Aorta (tissue), 5 donors: ENCODE results near the gene TMEM123. TPM values are rescaled to one million over a fixed set of nuclear protein-coding genes. Genes with fewer than 3 reads are reported as not detected.

Experiments
- ATAC-seq: fragments of 200-7000 bp; cut with Tn5 transposase; one replicate; pipeline ENCODE4 v1.9.1; 2022; ENCODE audit warnings: moderate library complexity; ENCODE audit not compliant: low FRiP score
- DNase-seq, 2 donors: peaks; one replicate each; pipeline ENCODE4 v3.0.0-alpha.2; 2020
- H3K27ac ChIP-seq, 2 donors: one replicate each; pipeline ENCODE4 v1.5.1; 2013; ENCODE audit warnings: low read length in 2 of 2, mild to moderate bottlenecking in 2 of 2, moderate library complexity in 2 of 2, control low read depth in 1 of 2, inconsistent platforms in 1 of 2, low read depth in 1 of 2
- H3K27me3 ChIP-seq, 2 donors: one replicate each; pipeline ENCODE4 v1.6.1; 2013; ENCODE audit warnings: control low read depth in 1 of 2, low read length in 1 of 2, mild to moderate bottlenecking in 1 of 2, moderate library complexity in 1 of 2; ENCODE audit not compliant: insufficient read depth in 2 of 2, control insufficient read depth in 1 of 2
- H3K36me3 ChIP-seq, 2 donors: one replicate each; pipeline ENCODE4 v1.6.1; 2013; ENCODE audit warnings: control low read depth in 1 of 2, low read length in 1 of 2, mild to moderate bottlenecking in 1 of 2; ENCODE audit not compliant: insufficient read depth in 2 of 2, control insufficient read depth in 1 of 2
- H3K4me1 ChIP-seq, 2 donors: one replicate each; pipeline ENCODE4 v1.6.1; 2013; ENCODE audit warnings: low read length in 2 of 2, control low read depth in 1 of 2, mild to moderate bottlenecking in 1 of 2, moderate library complexity in 1 of 2; ENCODE audit not compliant: insufficient read depth in 2 of 2, control insufficient read depth in 1 of 2
- H3K4me3 ChIP-seq, 2 donors: one replicate each; pipeline ENCODE4 v1.5.1; 2013; ENCODE audit warnings: low read length in 2 of 2, control low read depth in 1 of 2, mild to moderate bottlenecking in 1 of 2
- H3K9me3 ChIP-seq: one replicate; pipeline ENCODE4 v1.6.1; 2013; ENCODE audit warnings: mild to moderate bottlenecking, low read length; ENCODE audit not compliant: control insufficient read depth
- WGBS, 2 donors: extraction: QIAGEN DNeasy Blood & Tissue Kit; methylation state at CpG; one replicate each; pipeline ENCODE4 v1.1.7; 2013; 5-methylcytosine and 5-hydroxymethylcytosine counted together
- intact Hi-C, 2 donors: fragments of 100-400 bp; cut with DNase I; formaldehyde crosslinking; loops; one replicate each; pipeline versions ENCODE4 v1.14.2 to v1.15.0; 2022
- polyA plus RNA-seq, 2 donors: library from polyadenylated mRNA; stranded (reverse); fragments of 200-250 nt; gene quantifications; one replicate each; pipeline ENCODE4 v1.2.3, GENCODE V29; 2013
- total RNA-seq, 2 donors: library from RNA; stranded (reverse); fragmentation: NEBNext Ultra II Directional; extraction: Animal tissue kit (Norgen Biotek cat#: 25700); gene quantifications; one replicate each; pipeline ENCODE4 v1.2.1, GENCODE V29; 2021
- donor health status: healthy with polysubstance abuse.
- donor health status: Bipolar disorder and iron deficiency.
- donor health status: DM: no; HTN: no; CAD: no.
- donor health status: DM: no; HTN: no; CAD: no.
- donor health status: DM: yes; HTN: yes; CAD: no.

Gene TMEM123
- total and polyA plus RNA-seq, 4 donors = 42.1 to 116 (median 79.2) TPM

- no peak overlapping the region for H3K27ac ChIP-seq
- intact Hi-C loops = loop anchor here (2.0 to 5.0 kb wide), 2 partner anchors 103 to 106 kb away; no protein-coding TSS in a partner anchor
- H3K27me3 ChIP-seq = no peaks in the 10 kb centered on the region
- H3K9me3 ChIP-seq = no peaks in the 10 kb centered on the region
- H3K4me3 ChIP-seq = no peak overlapping the region
- WGBS, 2 donors = 93 to 95% methylated on average over 4 of the region's 4 CpGs
- H3K4me1 ChIP-seq = no peaks in the 10 kb centered on the region
- peak; percentile 37 for ATAC-seq
- H3K36me3 ChIP-seq = peaks cover 0 to 5% of the 10 kb centered on the region in 2 donors
- DNase-seq = no peak
These were observed 60.9 kb downstream of the TMEM123 start for GRCh38 chr11:102391549-102392237.

- intact Hi-C loops = loop anchor here (2.0 to 5.0 kb wide), 2 partner anchors 104 to 106 kb away; no protein-coding TSS in a partner anchor
These were observed 61.7 kb downstream of the TMEM123 start for GRCh38 chr11:102390667-102391465.

GRCh38 chr11:102389253-102389652, 63.3 kb downstream of the TMEM123 start:
- DNase-seq (no peak), ATAC-seq (no peak)
- 95 to 96% methylated on average over 4 of the region's 4 CpGs for WGBS, 2 donors
- Histone ChIP-seq H3K4me3 (no peak overlapping the region), H3K27ac (no peak overlapping the region), H3K36me3 (peaks cover 0 to 5% of the 10 kb centered on the region in 2 donors), H3K4me1 (no peaks in the 10 kb centered on the region), H3K27me3 (no peaks in the 10 kb centered on the region), H3K9me3 (no peaks in the 10 kb centered on the region)
- intact Hi-C loops = no loop called here

More at GRCh38 chr11:102390667-102391465, 61.7 kb downstream of the TMEM123 start:
- no peak overlapping the region for H3K4me3 ChIP-seq
- WGBS, 2 donors = 74% methylated on average over 12 of the region's 12 CpGs
- DNase-seq (peak; percentile 74 to 78), ATAC-seq (peak; percentile 75)
- no peaks in the 10 kb centered on the region for H3K27me3 ChIP-seq
- H3K9me3 ChIP-seq = no peaks in the 10 kb centered on the region
- no peak overlapping the region for H3K27ac ChIP-seq
- no peaks in the 10 kb centered on the region for H3K4me1 ChIP-seq
- peaks cover 0 to 5% of the 10 kb centered on the region in 2 donors for H3K36me3 ChIP-seq

- ATAC-seq = no peak
- 93 to 94% methylated on average over 8 of the region's 8 CpGs for WGBS, 2 donors
- Histone ChIP-seq H3K36me3 (peaks cover 0 to 3% of the 10 kb centered on the region in 2 donors), H3K9me3 (no peaks in the 10 kb centered on the region), H3K27ac (no peak overlapping the region), H3K4me3 (no peak overlapping the region), H3K27me3 (no peaks in the 10 kb centered on the region), H3K4me1 (no peaks in the 10 kb centered on the region)
- intact Hi-C loops = no loop called here
- no peak for DNase-seq
These were observed 65.4 kb downstream of the TMEM123 start for GRCh38 chr11:102387043-102387781.

- Histone ChIP-seq H3K27ac (no peak overlapping the region), H3K4me3 (no peak overlapping the region), H3K4me1 (no peaks in the 10 kb centered on the region), H3K27me3 (no peaks in the 10 kb centered on the region), H3K36me3 (peaks cover 3% of the 10 kb centered on the region in 2 donors), H3K9me3 (no peaks in the 10 kb centered on the region)
- DNase-seq (no peak), ATAC-seq (no peak)
- intact Hi-C loops = no loop called here
- WGBS, 2 donors = 87 to 91% methylated on average over 2 of the region's 2 CpGs
These were observed 66.3 kb downstream of the TMEM123 start for GRCh38 chr11:102386136-102386734.

GRCh38 chr11:102385085-102386007, 67.2 kb downstream of the TMEM123 start:
- Histone ChIP-seq H3K4me3 (no peak overlapping the region), H3K4me1 (no peaks in the 10 kb centered on the region), H3K27me3 (no peaks in the 10 kb centered on the region), H3K36me3 (peaks cover 3% of the 10 kb centered on the region in 2 donors), H3K27ac (no peak overlapping the region), H3K9me3 (no peaks in the 10 kb centered on the region)
- DNase-seq (no peak), ATAC-seq (no peak)
- 85 to 86% methylated on average over 4 to 5 of the region's 5 CpGs for WGBS, 2 donors
- intact Hi-C loops = no loop called here

GRCh38 chr11:102384419-102385079, 68.0 kb downstream of the TMEM123 start:
- Histone ChIP-seq H3K27me3 (no peaks in the 10 kb centered on the region), H3K4me1 (no peaks in the 10 kb centered on the region), H3K9me3 (no peaks in the 10 kb centered on the region), H3K4me3 (no peak overlapping the region), H3K27ac (no peak overlapping the region), H3K36me3 (peaks cover 3 to 6% of the 10 kb centered on the region in 2 donors)
- intact Hi-C loops = no loop called here
- ATAC-seq = peak; percentile 41
- DNase-seq = no peak
- WGBS, 2 donors = 84 to 90% methylated on average over 15 of the region's 15 CpGs
